Heart left ventricle (tissue), 13 donors: Measurements from ENCODE around the gene GDPD4.

ENCODE experiments used
- POLR2A ChIP-seq, 2 donors: fragments of 450-650 bp; IDR thresholded peaks; one replicate each; pipeline ENCODE4 v1.6.1; 2017; ENCODE audit warnings: antibody characterized with exemption in 2 of 2, mild to moderate bottlenecking in 2 of 2, moderate library complexity in 2 of 2
- TF ChIP-seq, protein P1 (sequence below), 12 donors: fragments of 200-600 bp; sonication (generic) in 4 of 12; IDR thresholded peaks; one replicate each; pipeline versions ENCODE4 v1.5.0 to v1.8.0; 2018 to 2022; ENCODE audit warnings: antibody characterized with exemption in 12 of 12, mild to moderate bottlenecking in 5 of 12
- donor health status: ischemic (EF 13 %, LVEDD 7.1; RV severe dilation, severe dysfunction).
- donor health status: DM: no; HTN: yes; CAD: no.
- donor health status: DM: no; HTN: no; CAD: no.
- donor health status: ischemic (EF 25% LVEDD 6.9; RV normal size, moderate dysfunction).
- donor health status: ischemic (EF 25% LVEDD 5.7; RV mildly dilated, moderate dysfunction).
- donor health status: ischemic (EF 35%, LVEDD 5.7; RV mildly dilated, moderate dysfunction).
- donor health status: nonischemic (EF 11% LVEDD 7.7; RV severe dilation, severe dysfunction).
- donor health status: DM: yes; HTN: yes; CAD: no.
- donor health status: PGD.
- donor health status: ischemic (EF 29% LVEDD 5.4; RV normal size, mild dysfunction).
- donor health status: nonischemic (EF 23%, LVEDD 6.1; RV moderate dilation, normal function).

DNA sequence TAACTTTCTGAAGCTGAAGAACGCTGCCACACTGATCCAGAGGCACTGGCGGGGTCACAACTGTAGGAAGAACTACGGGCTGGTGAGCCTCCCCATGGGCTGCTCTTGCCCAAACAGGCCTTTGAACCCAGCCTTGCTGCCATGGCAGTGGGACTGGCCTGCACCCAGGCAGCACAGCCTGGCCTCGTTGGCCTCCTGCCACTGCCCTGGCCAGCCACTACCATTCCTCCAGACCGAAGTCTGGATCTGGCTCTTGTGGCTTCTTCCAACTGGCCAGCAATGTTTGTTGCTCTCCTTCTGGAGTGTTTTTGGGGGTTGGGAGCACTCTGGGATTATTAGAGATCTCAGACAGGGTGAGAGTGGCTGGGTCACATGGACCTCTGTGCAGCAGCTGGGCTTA lies 122.4 kb downstream of the GDPD4 start:
- TF ChIP-seq, protein P1, sequence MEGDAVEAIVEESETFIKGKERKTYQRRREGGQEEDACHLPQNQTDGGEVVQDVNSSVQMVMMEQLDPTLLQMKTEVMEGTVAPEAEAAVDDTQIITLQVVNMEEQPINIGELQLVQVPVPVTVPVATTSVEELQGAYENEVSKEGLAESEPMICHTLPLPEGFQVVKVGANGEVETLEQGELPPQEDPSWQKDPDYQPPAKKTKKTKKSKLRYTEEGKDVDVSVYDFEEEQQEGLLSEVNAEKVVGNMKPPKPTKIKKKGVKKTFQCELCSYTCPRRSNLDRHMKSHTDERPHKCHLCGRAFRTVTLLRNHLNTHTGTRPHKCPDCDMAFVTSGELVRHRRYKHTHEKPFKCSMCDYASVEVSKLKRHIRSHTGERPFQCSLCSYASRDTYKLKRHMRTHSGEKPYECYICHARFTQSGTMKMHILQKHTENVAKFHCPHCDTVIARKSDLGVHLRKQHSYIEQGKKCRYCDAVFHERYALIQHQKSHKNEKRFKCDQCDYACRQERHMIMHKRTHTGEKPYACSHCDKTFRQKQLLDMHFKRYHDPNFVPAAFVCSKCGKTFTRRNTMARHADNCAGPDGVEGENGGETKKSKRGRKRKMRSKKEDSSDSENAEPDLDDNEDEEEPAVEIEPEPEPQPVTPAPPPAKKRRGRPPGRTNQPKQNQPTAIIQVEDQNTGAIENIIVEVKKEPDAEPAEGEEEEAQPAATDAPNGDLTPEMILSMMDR (IDR thresholded peaks at IDR 0.05), result no peak
- no peak for TF ChIP-seq POLR2A (IDR thresholded peaks at IDR 0.05)
